Gastrocnemius medialis (tissue), 4 donors: ENCODE measurements around the gene VMAC.

Experiments used
- POLR2A ChIP-seq, 2 donors: fragments of 450-650 bp; IDR thresholded peaks; one replicate each; pipeline ENCODE4 v1.6.1; 2017; ENCODE audit warnings: antibody characterized with exemption in 2 of 2, mild to moderate bottlenecking in 2 of 2, moderate library complexity in 2 of 2
- TF ChIP-seq, protein P1 (sequence below), 5 experiments: fragments of 450-650 bp in 3 of 5; fragments of 200-600 bp in 2 of 5; sonication (generic) in 2 of 5; IDR thresholded peaks in 4 of 5; conservative IDR thresholded peaks in 1 of 5; 1 replicate in 4 of 5; 2 replicates in 1 of 5; pipeline ENCODE4 v1.5.1; 2016 to 2019; ENCODE audit warnings: antibody characterized with exemption in 5 of 5, mild to moderate bottlenecking in 3 of 5, moderate library complexity in 3 of 5

- no peak for TF ChIP-seq POLR2A (IDR thresholded peaks at IDR 0.05)
- TF ChIP-seq, protein P1, sequence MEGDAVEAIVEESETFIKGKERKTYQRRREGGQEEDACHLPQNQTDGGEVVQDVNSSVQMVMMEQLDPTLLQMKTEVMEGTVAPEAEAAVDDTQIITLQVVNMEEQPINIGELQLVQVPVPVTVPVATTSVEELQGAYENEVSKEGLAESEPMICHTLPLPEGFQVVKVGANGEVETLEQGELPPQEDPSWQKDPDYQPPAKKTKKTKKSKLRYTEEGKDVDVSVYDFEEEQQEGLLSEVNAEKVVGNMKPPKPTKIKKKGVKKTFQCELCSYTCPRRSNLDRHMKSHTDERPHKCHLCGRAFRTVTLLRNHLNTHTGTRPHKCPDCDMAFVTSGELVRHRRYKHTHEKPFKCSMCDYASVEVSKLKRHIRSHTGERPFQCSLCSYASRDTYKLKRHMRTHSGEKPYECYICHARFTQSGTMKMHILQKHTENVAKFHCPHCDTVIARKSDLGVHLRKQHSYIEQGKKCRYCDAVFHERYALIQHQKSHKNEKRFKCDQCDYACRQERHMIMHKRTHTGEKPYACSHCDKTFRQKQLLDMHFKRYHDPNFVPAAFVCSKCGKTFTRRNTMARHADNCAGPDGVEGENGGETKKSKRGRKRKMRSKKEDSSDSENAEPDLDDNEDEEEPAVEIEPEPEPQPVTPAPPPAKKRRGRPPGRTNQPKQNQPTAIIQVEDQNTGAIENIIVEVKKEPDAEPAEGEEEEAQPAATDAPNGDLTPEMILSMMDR (IDR thresholded peaks at IDR 0.05 in 4 of 5, conservative IDR thresholded peaks at IDR 0.05 in 1 of 5), result no peak
Measured at GRCh38 chr19:5953680-5954213, 49.1 kb downstream of the VMAC start.
